Breast epithelium (tissue), 4 donors: ENCODE results near the gene CLK2. TPM values are rescaled to one million over a fixed set of nuclear protein-coding genes. Genes with fewer than 3 reads are reported as not detected.

Experiments used
- DNase-seq, 2 donors: peaks; one replicate each; pipeline ENCODE4 v3.0.0-alpha.2; 2019; ENCODE audit warnings: low spot score in 2 of 2
- H3K27ac ChIP-seq, 2 donors: fragments of 200-600 bp; sonication (generic) in 1 of 2; one replicate each; pipeline ENCODE4 v1.5.1; 2016 to 2019; ENCODE audit warnings: mild to moderate bottlenecking in 1 of 2
- H3K27me3 ChIP-seq, 2 donors: fragments of 200-600 bp; sonication (generic) in 1 of 2; one replicate each; pipeline versions ENCODE4 v1.5.1 to v1.6.0; 2017 to 2019; ENCODE audit warnings: control low read depth in 1 of 2, mild to moderate bottlenecking in 1 of 2
- H3K36me3 ChIP-seq: fragments of 200-600 bp; one replicate; pipeline ENCODE4 v1.5.1; 2019
- H3K4me1 ChIP-seq, 2 donors: fragments of 200-600 bp; sonication (generic); one replicate each; pipeline ENCODE4 v1.5.1; 2016 to 2019; ENCODE audit warnings: control low read depth in 1 of 2
- H3K4me3 ChIP-seq, 3 donors: fragments of 200-600 bp; sonication (generic); 1 replicate in 2 of 3; 2 replicates in 1 of 3; pipeline ENCODE4 v1.5.1; 2016 to 2019; ENCODE audit warnings: mild to moderate bottlenecking in 3 of 3, moderate library complexity in 2 of 3
- H3K9me3 ChIP-seq, 2 donors: fragments of 200-600 bp; sonication (generic) in 1 of 2; one replicate each; pipeline ENCODE4 v1.5.1; 2016 to 2019; ENCODE audit warnings: control low read depth in 1 of 2
- POLR2A ChIP-seq: fragments of 450-650 bp; IDR thresholded peaks from one replicate; pipeline ENCODE4 v1.6.1; 2016; ENCODE audit warnings: antibody characterized with exemption, mild to moderate bottlenecking, moderate library complexity
- POLR2AphosphoS5 ChIP-seq, 3 donors: sonication (generic); formaldehyde crosslinking; IDR thresholded peaks; one replicate each; pipeline ENCODE4 v1.6.1; 2017; ENCODE audit warnings: antibody characterized with exemption in 3 of 3
- intact Hi-C: fragments of 100-400 bp; cut with DNase I; formaldehyde crosslinking; loops from one replicate; pipeline ENCODE4 v1.15.1; 2023; ENCODE audit warnings: low total_unique reads
- total RNA-seq, 3 donors: library from RNA; depleted of rRNA; stranded (reverse); fragments of >200 nt; gene quantifications; one replicate each; pipeline ENCODE4 v1.1.0, GENCODE V29; 2016
- TF ChIP-seq, protein P1 (sequence below), 3 donors: fragments of 450-650 bp; IDR thresholded peaks; one replicate each; pipeline ENCODE4 v1.5.1; 2016 to 2017; ENCODE audit warnings: antibody characterized with exemption in 3 of 3, mild to moderate bottlenecking in 3 of 3, moderate library complexity in 3 of 3

Gene CLK2
- total RNA-seq, 3 donors from 2014 or later: 29.1 to 53.4 (median 48.7) TPM

DNA sequence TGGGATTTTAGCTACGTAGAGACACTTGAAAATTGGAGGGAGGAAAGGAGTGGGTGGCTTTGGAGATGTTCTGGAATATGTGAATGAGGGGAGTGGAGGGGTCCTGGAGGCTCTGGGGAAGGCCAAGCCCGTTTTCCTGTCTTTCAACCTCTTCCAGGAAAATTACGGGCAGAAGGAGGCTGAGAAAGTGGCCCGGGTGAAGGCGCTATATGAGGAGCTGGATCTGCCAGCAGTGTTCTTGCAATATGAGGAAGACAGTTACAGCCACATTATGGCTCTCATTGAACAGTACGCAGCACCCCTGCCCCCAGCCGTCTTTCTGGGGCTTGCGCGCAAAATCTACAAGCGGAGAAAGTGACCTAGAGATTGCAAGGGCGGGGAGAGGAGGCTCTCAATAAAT lies 46.9 kb upstream of the CLK2 start:
- intact Hi-C loops: loop anchor here (5.0 kb wide), 1 partner anchor 68 kb away; no protein-coding TSS in a partner anchor
- TF ChIP-seq, protein P1, sequence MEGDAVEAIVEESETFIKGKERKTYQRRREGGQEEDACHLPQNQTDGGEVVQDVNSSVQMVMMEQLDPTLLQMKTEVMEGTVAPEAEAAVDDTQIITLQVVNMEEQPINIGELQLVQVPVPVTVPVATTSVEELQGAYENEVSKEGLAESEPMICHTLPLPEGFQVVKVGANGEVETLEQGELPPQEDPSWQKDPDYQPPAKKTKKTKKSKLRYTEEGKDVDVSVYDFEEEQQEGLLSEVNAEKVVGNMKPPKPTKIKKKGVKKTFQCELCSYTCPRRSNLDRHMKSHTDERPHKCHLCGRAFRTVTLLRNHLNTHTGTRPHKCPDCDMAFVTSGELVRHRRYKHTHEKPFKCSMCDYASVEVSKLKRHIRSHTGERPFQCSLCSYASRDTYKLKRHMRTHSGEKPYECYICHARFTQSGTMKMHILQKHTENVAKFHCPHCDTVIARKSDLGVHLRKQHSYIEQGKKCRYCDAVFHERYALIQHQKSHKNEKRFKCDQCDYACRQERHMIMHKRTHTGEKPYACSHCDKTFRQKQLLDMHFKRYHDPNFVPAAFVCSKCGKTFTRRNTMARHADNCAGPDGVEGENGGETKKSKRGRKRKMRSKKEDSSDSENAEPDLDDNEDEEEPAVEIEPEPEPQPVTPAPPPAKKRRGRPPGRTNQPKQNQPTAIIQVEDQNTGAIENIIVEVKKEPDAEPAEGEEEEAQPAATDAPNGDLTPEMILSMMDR (IDR thresholded peaks at IDR 0.05): no peak
- no peak for TF ChIP-seq POLR2AphosphoS5 (IDR thresholded peaks at IDR 0.05)
- TF ChIP-seq POLR2A: no peak
- Histone ChIP-seq H3K27me3 (no peaks in the 10 kb centered on the region), H3K36me3 (no peaks in the 10 kb centered on the region), H3K9me3 (no peaks in the 10 kb centered on the region), H3K4me1 (peaks cover 5% of the 10 kb centered on the region in 2 donors), H3K4me3 (peak overlapping the region; percentile 73 to 82 (median 79)), H3K27ac (peak overlapping the region in 1 of 2 donors; percentile 97)
- no peak for DNase-seq

DNA sequence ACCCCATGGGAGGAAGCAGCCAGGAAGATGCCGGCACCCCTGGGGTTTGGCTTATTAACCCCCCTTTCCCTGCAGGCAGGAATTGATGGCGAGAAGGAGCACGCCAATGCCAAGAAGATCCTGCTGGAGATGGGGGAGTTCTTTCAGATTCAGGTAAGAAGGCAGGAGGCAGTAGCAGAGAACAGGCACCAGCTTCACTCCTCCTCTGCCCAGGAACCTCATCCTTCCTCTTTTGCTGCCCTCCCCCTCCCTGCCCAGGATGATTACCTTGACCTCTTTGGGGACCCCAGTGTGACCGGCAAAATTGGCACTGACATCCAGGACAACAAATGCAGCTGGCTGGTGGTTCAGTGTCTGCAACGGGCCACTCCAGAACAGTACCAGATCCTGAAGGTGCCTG lies 46.2 kb upstream of the CLK2 start:
- H3K4me3 ChIP-seq: no peak overlapping the region
- H3K4me1 ChIP-seq: peaks cover 5% of the 10 kb centered on the region in 2 donors
- DNase-seq: no peak
- no peaks in the 10 kb centered on the region for H3K27me3 ChIP-seq
- no peak for TF ChIP-seq POLR2A
- H3K9me3 ChIP-seq: no peaks in the 10 kb centered on the region
- H3K27ac ChIP-seq: no peak overlapping the region
- intact Hi-C loops: no loop called here
- no peaks in the 10 kb centered on the region for H3K36me3 ChIP-seq

DNA sequence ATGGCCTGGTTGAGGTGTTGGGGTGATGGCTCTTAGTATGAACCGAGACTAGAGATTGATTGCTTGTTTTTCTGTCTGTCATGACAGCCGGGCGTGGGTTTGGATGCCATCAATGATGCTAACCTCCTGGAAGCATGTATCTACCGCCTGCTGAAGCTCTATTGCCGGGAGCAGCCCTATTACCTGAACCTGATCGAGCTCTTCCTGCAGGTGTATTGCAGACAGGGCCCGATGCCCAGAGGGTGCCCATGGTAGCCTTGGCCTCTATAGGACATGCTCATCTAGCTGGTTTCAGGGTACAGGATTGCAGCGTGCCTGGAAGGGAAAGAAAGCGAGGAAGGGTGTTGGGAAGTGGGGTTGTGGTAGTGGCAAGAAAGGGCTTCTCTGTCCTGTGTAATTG lies 44.8 kb upstream of the CLK2 start:
- Histone ChIP-seq H3K36me3 (no peaks in the 10 kb centered on the region), H3K9me3 (no peaks in the 10 kb centered on the region), H3K4me1 (peaks cover 5% of the 10 kb centered on the region in 2 donors), H3K27me3 (no peaks in the 10 kb centered on the region), H3K4me3 (no peak overlapping the region), H3K27ac (no peak overlapping the region)
- intact Hi-C loops: no loop called here
- TF ChIP-seq POLR2AphosphoS5 (IDR thresholded peaks at IDR 0.05) (no peak), POLR2A (no peak)
- TF ChIP-seq, protein P1 (IDR thresholded peaks at IDR 0.05): no peak
- no peak for DNase-seq

DNA sequence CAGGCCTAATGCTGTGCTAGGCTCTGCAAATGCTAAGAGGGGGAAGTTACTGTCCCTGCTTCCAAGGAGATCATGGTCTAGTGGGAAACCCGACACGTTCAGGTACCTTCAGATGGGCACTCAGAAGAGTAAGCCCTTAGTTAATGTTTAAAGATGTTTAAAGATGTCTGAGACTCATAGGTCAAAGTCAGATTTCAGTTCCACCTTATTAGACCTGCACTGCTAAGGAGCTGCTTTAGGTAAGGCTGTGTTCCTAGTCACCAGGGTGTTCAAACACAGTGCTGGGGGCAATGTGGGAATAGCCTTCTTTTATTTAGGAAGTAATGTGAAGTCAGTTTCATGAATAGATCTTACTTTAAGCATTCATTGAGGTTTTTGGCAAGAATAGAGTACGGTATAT lies 43.6 kb upstream of the CLK2 start:
- H3K4me1 ChIP-seq: no peaks in the 10 kb centered on the region
- H3K27ac ChIP-seq: no peak overlapping the region
- no peaks in the 10 kb centered on the region for H3K9me3 ChIP-seq
- no peaks in the 10 kb centered on the region for H3K27me3 ChIP-seq
- no peak for DNase-seq
- no peak overlapping the region for H3K4me3 ChIP-seq
- no peaks in the 10 kb centered on the region for H3K36me3 ChIP-seq
- intact Hi-C loops: no loop called here
- TF ChIP-seq POLR2A (no peak), POLR2AphosphoS5 (IDR thresholded peaks at IDR 0.05) (no peak)
- TF ChIP-seq, protein P1 (IDR thresholded peaks at IDR 0.05): no peak

DNA sequence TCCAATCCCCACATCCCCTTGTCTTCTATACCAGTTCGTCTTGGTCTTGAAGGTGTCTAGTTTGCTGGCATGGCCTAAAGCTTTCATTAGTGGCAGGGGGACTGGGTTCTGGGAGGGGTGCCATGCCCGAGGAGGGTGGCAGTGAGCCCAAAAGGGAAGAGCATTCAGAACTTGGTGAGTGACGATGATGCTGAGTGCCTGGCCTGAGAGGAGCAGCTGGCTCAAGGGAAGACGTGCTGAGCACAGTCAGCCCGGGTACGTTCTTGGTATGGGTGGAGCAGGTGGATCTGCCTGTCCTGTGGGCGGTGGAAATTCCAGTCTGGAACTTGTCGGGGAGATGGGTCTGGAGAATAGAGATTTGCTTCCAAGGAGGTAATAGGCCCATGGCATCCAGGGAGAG lies 40.0 kb upstream of the CLK2 start:
- H3K4me3 ChIP-seq: no peak overlapping the region
- H3K36me3 ChIP-seq: no peaks in the 10 kb centered on the region
- H3K27ac ChIP-seq: no peak overlapping the region
- intact Hi-C loops: no loop called here
- no peaks in the 10 kb centered on the region for H3K27me3 ChIP-seq
- H3K9me3 ChIP-seq: no peaks in the 10 kb centered on the region
- H3K4me1 ChIP-seq: peaks cover 0 to 9% of the 10 kb centered on the region in 2 donors
- no peak for DNase-seq
- TF ChIP-seq, protein P1 (IDR thresholded peaks at IDR 0.05): no peak
- TF ChIP-seq POLR2A: no peak
- TF ChIP-seq POLR2AphosphoS5 (IDR thresholded peaks at IDR 0.05): no peak
